ENCODE data around the gene HABP2.

- TF ChIP-seq, protein P1, sequence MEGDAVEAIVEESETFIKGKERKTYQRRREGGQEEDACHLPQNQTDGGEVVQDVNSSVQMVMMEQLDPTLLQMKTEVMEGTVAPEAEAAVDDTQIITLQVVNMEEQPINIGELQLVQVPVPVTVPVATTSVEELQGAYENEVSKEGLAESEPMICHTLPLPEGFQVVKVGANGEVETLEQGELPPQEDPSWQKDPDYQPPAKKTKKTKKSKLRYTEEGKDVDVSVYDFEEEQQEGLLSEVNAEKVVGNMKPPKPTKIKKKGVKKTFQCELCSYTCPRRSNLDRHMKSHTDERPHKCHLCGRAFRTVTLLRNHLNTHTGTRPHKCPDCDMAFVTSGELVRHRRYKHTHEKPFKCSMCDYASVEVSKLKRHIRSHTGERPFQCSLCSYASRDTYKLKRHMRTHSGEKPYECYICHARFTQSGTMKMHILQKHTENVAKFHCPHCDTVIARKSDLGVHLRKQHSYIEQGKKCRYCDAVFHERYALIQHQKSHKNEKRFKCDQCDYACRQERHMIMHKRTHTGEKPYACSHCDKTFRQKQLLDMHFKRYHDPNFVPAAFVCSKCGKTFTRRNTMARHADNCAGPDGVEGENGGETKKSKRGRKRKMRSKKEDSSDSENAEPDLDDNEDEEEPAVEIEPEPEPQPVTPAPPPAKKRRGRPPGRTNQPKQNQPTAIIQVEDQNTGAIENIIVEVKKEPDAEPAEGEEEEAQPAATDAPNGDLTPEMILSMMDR (IDR thresholded peaks at IDR 0.05): no peak
- no peak for TF ChIP-seq POLR2A (IDR thresholded peaks at IDR 0.05)
These were observed 67.7 kb downstream of the HABP2 start for GRCh38 chr10:113620511-113620910.
